Lung microvascular endothelial cell (primary cell): ENCODE data around the gene STARD13. TPM values are rescaled to one million over a fixed set of nuclear protein-coding genes. Genes with fewer than 3 reads are reported as not detected.
"Not testable (repeated sequence)": the region's sequence is repeated elsewhere in the genome, so short reads cannot be mapped to it uniquely, and the experiment has no call there.

ENCODE experiments used
- DNase-seq, 2 donors: peaks; one replicate each; pipeline versions ENCODE4 v3.0.0 to v3.0.0-alpha.2; 2010; ENCODE audit warnings: low read depth in 2 of 2
- total RNA-seq: library from RNA; depleted of rRNA; stranded (reverse); fragments of >200 nt; gene quantifications from 2 replicates; pipeline ENCODE4 v1.2.1, GENCODE V29; 2014

The STARD13 gene
- total RNA-seq, 1 donor from 2014 or later: 23.6 TPM

DNA sequence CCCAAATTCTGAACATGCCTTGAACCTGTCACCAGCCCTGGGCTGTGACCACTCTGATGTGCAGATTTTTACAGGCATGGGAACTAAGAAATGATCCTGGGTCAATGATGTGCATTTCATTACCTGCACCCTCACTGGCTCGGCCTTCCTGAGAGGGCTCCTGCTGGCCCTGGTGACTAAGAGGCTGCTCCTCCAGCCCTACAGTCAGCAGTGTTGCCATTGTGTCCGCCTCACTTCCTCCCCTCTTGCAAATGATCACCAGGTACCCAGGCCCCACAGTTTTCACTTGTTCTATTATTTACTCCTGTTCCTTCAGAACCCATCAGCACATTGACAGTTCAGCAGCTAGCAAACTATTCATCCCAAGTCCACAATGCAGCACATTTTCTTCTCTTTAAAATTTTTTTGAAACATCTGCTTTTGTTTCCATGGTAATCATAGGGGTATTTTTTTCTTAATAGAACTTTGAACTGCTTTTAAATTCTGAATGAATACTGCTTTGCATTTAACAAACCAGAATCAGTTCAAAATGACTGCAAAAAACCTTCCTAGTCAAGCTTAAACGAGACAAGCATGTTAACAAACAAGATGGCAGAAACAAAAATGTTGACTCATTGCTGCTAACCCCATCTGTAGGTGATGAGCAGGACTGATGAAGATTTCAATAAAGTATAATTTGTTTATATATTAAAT lies 29.3 kb downstream of the STARD13 start:
- no peak for DNase-seq

DNA sequence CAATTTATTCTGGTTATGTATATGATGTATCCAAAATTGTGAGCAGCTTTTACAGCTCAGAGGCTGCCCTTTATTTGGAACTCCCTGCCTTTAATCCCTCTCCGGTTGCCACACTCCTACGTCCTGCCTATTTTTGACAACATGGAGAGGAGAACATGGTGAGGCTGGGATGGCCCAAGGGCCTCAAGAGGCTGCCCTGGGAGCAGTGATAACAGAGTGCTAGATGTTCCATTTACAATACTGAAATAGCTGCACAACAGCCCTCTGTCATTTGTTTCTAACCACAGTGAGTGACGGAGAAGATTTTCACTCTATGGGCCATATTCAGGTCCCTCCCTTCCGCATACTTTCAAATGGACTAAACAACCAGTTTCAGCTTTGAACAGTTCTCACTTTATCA lies 33.4 kb downstream of the STARD13 start:
- no peak for DNase-seq

- DNase-seq: peak; percentile 91 to 95
These were observed 34.4 kb downstream of the STARD13 start for GRCh38 chr13:33251131-33251661.

DNA sequence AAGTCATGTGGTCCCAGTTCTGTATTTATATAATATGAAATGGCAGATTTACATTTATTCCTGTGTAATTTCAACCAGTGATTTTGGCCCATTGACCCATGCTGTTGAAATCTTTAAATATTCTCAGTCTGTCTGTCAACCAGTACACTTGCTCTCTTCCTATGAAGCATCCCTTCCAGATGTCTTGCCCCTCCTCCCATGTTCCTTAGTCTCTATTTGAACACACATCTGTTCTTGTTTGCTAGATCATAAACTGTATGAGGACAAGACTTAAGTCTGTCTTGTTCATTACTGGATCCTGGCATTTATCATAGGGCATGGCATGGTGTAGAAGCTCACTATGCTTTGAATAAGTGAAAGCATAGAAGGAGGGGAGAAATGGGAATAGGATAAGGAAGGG lies 34.9 kb downstream of the STARD13 start:
- DNase-seq: no peak

GRCh38 chr13:33249894-33250293 lies 35.7 kb downstream of the STARD13 start:
- DNase-seq: no peak

DNA sequence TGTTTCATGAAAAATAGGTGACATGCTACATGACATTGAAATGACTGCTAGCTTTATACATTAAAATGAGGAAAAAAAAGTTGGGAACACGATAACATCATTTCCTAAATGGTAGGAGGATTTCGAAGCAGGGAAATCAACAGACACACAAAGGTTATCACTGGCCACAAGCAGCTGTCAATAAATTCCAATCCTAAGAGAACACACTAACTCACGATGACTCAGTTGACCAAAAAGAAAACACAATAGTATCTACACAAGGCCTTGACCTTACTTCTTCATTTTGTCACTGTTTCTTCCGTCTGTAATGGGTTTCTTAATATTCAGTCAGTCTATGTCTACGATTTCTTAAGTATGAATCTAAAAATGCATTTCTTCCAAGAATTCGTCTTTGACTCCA lies 36.5 kb downstream of the STARD13 start:
- DNase-seq: peak; percentile 75 to 89

DNA sequence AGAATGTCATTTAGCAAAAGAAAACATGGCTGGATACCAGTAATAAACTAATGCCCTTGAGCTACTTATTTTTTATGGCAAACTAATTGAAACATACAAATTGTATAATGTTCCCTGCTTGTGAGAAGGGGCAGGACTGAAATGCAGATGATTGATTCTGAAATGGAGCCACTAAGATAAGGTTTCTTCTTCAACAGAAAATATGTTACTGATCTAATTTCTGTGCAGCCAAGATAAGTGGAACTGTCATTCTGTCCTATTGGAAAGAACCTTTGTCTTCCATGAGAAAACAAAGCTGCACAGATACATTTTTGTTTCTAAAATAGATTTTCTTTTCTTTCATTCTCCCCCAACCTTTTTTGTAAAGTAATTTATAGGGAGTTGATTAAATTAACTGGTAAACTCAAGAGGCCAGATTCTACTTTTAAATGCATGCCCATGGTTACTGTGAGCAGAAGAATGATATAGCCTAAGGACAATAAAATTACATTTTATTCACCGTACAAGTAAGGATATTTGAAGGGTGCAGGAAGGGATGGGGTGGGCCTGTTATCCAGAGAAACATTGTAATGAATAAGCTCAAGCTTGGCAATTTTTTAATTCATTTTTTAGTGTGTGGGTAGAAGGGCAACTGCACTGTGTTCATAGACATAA lies 39.9 kb downstream of the STARD13 start:
- DNase-seq: no peak

GRCh38 chr13:33244907-33245287 lies 40.7 kb downstream of the STARD13 start:
- DNase-seq: no peak

- no peak for DNase-seq
These were observed 41.2 kb downstream of the STARD13 start for GRCh38 chr13:33244210-33244906.

- no peak for DNase-seq
These were observed 42.5 kb downstream of the STARD13 start for GRCh38 chr13:33242984-33243617.

DNA sequence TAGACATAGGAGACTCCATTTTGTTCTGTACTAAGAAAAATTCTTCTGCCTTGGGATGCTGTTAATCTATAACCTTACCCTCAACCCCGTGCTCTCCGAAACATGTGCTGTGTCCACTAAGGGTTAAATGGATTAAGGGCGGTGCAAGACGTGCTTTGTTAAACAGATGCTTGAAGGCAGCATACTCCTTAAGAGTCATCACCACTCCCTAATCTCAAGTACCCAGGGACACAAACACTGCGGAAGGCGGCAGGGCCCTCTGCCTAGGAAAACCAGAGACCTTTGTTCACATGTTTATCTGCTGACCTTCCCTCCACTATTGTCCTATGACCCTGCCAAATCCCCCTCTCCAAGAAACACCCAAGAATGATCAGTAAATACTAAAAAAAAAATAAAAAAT lies 43.2 kb downstream of the STARD13 start:
- not testable (repeated sequence) for DNase-seq

DNA sequence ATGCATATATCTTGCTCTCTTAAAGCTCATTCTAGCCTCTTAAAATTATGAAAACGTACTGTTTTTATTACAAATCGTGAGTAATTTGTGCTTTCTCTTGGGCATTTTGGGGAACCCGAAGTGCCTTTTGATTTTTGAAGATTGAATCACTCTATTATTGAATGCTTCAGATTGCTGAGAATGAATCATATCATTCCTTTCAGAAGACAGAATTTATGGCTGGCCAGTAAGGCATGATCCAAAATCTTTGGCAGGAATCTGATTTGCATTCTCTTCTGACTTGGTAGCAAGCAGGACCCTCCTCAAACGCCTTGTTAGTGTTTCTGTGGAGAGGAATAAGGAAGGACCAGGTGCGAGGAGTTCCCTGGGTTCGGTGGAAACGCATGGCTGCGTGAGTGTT lies 49.5 kb downstream of the STARD13 start:
- peak in 1 of 2 donors; percentile 49 for DNase-seq

- DNase-seq: no peak
These were observed 50.0 kb downstream of the STARD13 start for GRCh38 chr13:33235564-33235963.

DNA sequence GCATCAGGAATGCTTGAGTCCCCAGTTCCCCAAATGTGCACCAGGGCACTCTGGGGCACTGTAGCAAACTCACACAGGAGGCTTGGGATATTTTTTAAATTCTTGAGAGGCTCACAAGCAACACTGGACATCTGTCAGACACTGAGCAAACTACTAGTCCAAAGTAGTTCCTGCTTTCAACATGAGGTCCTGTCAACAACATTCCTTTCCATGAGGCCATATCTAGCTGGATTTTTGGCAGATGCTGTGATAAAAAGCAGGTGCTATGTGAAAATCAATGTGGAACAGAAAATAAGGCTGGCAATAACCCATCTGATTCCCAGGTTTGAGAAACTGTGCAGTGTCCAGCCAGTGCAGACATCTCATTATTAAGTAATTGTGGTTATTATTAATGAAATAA lies 50.5 kb downstream of the STARD13 start:
- peak; percentile 50 to 73 for DNase-seq

DNA sequence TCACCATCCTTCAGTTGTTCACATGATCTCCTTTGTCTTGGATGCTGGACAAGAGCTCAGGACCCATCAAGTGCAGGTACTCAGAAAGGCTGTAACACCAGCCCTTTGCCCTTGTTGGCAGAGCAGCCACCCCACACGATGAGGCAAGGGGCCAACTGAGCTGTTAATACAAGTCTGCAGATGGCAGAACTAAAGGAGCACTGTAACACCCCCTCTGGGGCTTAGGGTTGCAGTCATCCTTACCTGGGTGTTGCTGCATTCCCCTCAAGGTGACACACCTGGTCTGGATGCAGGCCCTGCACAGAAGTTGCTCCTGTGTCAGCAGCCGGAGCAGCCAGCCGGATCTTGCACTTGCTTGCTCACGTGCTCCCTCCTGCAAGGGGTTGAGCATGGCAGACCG lies 52.0 kb downstream of the STARD13 start:
- DNase-seq: no peak

DNA sequence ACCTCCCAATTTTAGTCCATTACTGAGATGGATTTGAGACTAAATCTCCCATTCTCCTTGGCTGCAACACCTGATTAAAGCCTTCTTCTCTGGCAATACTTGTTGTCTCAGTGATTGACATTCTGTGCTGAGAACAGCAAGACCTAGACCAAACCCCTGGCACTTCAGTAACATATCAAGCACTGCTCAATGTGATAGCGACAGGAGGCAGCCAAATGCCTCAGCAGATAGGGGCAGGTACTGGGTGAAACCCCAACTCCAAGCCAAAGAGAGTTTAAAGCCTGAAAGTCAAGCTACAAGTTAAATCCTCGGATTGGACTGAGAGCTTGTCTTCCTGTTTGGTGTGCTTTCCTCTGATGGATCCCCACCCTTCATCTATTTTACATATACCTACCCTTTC lies 52.7 kb downstream of the STARD13 start:
- DNase-seq: no peak

GRCh38 chr13:33231339-33231738 lies 54.2 kb downstream of the STARD13 start:
- DNase-seq: no peak

GRCh38 chr13:33230178-33230881 lies 55.2 kb downstream of the STARD13 start:
- peak in 1 of 2 donors; percentile 61 for DNase-seq

DNA sequence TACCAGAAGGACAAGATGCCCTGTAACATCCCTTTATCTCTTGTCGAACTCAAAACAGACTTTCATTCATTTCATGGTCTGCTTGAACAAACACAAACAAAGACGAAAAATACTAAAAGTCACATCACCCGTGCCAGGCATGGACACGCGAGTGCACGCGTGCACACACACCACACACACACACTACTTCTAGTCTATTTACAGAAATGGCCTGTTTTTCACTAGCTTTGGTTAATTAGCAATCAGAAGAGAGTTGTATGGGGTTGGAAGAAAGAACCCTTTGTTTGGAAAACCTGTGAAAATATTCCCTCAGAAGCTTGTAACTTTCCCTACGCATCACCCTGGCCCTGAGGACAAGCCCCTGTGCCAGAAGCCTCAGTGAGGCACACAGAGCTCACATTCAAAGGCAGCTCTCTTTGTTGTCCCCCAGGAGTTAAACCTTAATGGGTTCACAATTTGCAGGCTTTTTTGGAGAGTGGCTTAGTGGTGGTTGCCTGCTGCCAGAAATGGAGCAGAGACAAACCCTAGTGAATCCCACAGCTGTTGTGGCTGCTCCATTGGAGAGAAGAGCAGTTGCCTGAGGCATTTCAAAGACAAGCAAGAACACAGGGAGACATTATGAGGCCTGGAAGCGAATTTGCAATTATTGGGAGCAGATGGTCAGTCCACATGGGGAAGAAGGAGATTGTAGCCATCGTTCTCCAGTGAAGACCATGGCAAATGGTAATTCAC lies 55.9 kb downstream of the STARD13 start:
- DNase-seq: no peak

- DNase-seq: peak; percentile 66 to 79
These were observed 56.7 kb downstream of the STARD13 start for GRCh38 chr13:33228648-33229445.
